HG02571 (cell line): ENCODE data around the gene CALML6.

Experiments
- ATAC-seq: cut with Tn5 transposase; IDR thresholded peaks from one replicate; pipeline ENCODE4 v1.9.1; 2021; ENCODE audit warnings: mild to moderate bottlenecking, moderate library complexity; ENCODE audit not compliant: unreplicated experiment

The CALML6 gene

GRCh38 chr1:1910033-1910465, 5.0 kb upstream of the CALML6 start:
- no peak for ATAC-seq

DNA sequence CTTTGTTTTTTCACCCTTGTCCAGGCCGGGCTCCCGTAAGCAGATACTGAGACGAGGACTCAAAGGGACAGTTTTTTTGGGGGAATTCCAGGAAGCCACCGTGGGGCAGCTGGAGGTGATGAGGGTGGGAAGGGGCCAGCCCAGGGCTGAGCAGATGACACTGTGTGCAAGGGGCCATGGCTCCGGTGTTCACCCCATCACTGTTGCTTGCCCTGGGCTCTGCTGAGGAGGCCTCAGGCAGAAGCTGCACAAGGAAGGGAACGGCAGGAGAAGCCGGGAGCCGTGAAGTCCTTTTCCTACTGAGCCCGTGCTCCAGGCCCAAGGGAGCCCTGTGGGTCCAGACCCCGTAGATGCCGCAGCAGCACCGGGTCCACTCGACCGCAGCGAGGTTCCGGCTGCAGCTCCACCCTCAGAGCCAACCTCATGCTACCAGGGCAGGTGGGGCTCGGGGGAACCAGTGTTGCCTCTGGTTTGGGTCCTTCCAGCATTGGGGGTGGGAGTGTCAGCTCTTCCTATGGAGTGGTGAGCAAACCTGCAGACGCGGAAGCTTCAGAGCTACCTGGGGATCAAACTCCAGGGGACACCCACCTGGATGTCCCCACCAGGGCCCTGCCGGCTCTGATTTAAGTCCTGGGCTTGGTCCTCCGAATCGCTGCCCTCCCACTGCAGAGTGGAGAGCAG, 4.3 kb upstream of the CALML6 start:
- ATAC-seq, result no peak

DNA sequence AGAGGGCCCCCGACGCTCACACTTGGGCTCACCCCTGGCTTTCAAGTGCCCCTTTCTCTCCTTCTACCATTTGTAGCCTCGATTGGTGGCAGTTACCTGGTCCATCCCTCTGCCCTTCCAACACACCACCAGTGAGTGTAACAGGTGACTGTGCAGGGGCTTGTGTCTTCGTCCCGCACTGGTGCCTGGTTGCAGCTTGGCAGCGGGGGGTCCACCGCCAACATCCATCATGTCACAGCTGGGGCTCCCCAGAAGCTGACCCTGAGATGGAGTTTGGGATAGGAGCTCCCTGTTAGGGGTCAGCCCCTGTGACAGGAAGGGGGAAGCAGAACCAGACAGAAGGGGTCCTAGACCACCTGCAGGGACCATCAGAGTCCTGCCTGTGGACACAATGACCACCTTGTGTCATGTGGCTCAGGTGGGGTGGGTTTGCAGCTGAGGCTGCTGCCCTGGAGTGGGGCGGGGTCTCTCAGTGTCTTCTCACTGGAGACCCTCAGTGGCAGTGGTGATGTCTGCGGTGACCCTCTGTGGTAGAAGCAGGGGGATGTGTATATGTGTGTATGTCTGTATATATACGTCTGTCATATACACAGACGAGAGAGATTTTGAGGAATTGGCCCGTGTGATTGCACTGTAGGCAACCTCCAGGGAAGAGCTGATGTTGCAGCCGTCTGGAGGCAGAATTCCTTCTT, 3.6 kb upstream of the CALML6 start:
- no peak for ATAC-seq

DNA sequence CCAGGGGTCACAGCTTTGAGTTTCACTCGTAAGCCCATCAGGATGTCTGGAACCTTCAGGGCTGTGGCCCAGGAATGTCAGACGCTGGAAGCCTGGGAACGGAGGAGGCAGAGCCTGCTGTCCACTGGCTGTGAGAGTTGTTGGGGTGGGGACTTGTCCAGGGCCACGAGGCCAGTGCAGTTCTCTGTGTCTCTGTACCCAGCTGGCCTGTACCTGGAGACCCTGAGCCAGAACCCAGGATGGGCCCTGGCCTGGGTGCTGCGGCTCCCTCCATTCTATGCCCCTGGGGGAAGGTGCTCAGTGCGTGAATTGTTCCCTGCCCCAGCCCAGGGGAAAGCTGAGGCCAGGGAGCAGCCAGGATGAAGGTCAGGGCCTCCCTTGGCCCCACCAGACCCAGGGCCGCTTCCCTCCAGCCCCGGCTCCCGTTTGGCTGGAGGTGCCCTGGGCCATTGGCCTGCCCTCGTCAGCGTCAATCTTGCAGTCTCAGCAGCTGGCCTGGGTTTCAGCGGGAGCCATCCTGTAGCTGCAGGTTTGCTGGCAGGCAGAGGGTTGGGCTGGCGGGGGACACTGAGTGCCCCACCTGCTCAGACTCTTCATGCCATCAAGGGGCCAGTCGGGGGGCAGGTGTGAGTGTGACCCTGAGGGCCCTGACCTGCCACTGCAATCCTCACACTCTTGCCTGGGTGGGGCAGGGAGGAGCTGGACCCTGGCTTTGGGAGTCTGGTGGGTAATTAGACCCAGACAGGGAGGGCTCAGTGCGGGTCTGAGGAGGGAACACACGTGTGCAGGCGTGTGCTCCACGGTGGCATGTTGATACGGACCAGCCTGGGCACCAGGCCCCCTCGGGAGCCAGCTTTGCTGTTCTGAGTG, 724 bp upstream of the CALML6 start:
- ATAC-seq, result no peak

GRCh38 chr1:1915911-1916840, 1.1 kb downstream of the CALML6 start:
- ATAC-seq, result no peak

DNA sequence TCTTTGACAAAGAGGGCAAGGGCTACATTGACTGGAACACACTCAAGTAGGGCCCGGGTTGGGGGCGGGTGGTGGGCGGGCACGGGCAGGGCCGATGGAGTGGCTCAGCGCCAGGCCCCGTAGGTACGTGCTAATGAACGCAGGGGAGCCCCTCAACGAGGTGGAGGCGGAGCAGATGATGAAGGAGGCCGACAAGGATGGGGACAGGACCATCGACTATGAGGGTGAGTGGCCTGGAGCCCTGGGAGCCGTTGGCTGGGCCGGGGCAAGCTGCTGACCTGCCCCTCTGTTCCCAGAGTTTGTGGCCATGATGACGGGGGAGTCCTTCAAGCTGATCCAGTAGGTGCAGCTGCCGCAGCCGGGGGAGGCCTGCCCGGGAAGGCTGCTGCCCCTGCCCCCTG, 1.8 kb downstream of the CALML6 start:
- no peak for ATAC-seq

- ATAC-seq, result no peak
Measured at GRCh38 chr1:1917304-1917976, 2.4 kb downstream of the CALML6 start.

GRCh38 chr1:1917995-1918900, 3.2 kb downstream of the CALML6 start:
- ATAC-seq, result no peak

DNA sequence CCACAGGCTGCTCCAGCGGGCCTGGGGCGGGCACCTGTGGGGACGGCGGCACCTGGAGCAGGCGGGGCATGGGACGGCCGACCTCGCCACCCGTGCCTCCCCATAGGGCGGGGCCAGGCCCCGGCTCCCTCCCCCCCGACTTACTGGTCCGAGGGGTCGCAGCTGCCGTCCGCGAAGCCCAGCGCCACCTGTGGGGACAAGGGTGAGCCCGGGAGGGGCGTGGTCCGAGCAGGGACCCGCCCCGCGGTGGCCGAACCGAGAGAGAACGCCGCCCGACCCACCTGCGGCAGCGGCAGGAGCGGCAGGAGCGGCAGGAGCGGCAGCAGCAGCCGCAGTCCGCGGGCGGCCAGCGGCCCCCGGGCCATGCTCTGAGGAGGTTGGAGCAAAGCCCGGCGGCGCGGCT, 3.8 kb downstream of the CALML6 start, which contains the start of gene TMEM52:
Gene TMEM52, minus strand, starts transcription at position 379 of the 403 bp plus-strand sequence. Its CDS starts 14 bp downstream, at position 365.
- ATAC-seq, result peak; percentile 13

GRCh38 chr1:1919304-1920056, 4.4 kb downstream of the CALML6 start:
- peak; percentile 63 for ATAC-seq

DNA sequence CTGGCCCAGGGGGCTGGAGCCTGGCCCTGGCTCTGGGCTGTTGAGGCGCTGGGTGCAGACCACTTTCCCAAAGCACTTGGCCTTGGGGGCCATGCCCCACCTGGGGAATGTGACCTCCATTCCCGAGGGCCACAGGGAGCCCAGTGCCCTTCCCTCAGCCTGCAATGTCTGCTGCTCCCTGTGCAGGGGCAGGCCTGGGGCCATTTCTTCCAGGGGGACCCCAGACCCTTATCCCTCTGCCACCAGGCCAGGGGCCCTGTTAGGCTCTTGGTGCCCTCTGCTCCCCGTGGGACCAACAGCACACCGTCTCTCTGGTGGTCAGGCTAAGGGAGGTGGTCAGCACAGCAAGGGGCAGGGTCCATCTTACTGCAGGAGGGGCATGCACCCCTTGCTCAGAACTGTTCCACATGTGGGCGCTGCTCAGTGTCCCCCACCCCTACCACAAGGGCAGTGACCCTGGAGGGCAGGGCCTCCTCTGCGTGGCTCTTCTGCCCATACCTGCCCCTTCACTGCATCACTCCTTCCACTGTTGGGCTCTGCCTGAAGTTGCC, 5.1 kb downstream of the CALML6 start:
- no peak for ATAC-seq

GRCh38 chr1:1920608-1921458, 5.8 kb downstream of the CALML6 start:
- ATAC-seq, result no peak

- no peak for ATAC-seq
Measured at GRCh38 chr1:1921459-1921862, 6.4 kb downstream of the CALML6 start.

GRCh38 chr1:1921901-1922701, 7.0 kb downstream of the CALML6 start:
- no peak for ATAC-seq

GRCh38 chr1:1922702-1922955, 7.6 kb downstream of the CALML6 start:
- ATAC-seq, result no peak
